Measurements from ENCODE around the gene FGF7.
"Not testable (repeated sequence)": the region's sequence is repeated elsewhere in the genome, so short reads cannot be mapped to it uniquely, and the experiment has no call there.

The FGF7 gene

GRCh38 chr15:49439678-49440395 lies 16.8 kb downstream of the FGF7 start:
- DNase-seq: peak; percentile 19

GRCh38 chr15:49441356-49441755 lies 18.3 kb downstream of the FGF7 start:
- DNase-seq: no peak

GRCh38 chr15:49441816-49442215 lies 18.8 kb downstream of the FGF7 start:
- no peak for DNase-seq

GRCh38 chr15:49452595-49452994 lies 29.6 kb downstream of the FGF7 start:
- no peak for DNase-seq

- no peak for DNase-seq
Measured at GRCh38 chr15:49456166-49456565, 33.1 kb downstream of the FGF7 start.

- no peak for DNase-seq
Measured at GRCh38 chr15:49458145-49458544, 35.1 kb downstream of the FGF7 start.

- DNase-seq: no peak
Measured at GRCh38 chr15:49460411-49460941, 37.4 kb downstream of the FGF7 start.

GRCh38 chr15:49462232-49462844 lies 39.3 kb downstream of the FGF7 start:
- peak; percentile 53 for DNase-seq

GRCh38 chr15:49464522-49464921 lies 41.5 kb downstream of the FGF7 start:
- DNase-seq: no peak

GRCh38 chr15:49466119-49466518 lies 43.1 kb downstream of the FGF7 start:
- peak; percentile 6 for DNase-seq

- DNase-seq: no peak
Measured at GRCh38 chr15:49467746-49468480, 44.9 kb downstream of the FGF7 start.

- DNase-seq: peak; percentile 19
Measured at GRCh38 chr15:49468481-49468839, 45.4 kb downstream of the FGF7 start.

- peak; percentile 35 for DNase-seq
Measured at GRCh38 chr15:49471248-49471647, 48.2 kb downstream of the FGF7 start.

- no peak for DNase-seq
Measured at GRCh38 chr15:49471733-49472132, 48.7 kb downstream of the FGF7 start.

GRCh38 chr15:49472338-49472737 lies 49.3 kb downstream of the FGF7 start:
- no peak for DNase-seq

- DNase-seq: no peak
Measured at GRCh38 chr15:49473031-49473430, 50.0 kb downstream of the FGF7 start.

GRCh38 chr15:49478021-49478420 lies 55.0 kb downstream of the FGF7 start:
- not testable (repeated sequence) for DNase-seq

GRCh38 chr15:49478982-49479381 lies 55.9 kb downstream of the FGF7 start:
- DNase-seq: not testable (repeated sequence)

GRCh38 chr15:49485401-49485800 lies 62.4 kb downstream of the FGF7 start:
- not testable (repeated sequence) for DNase-seq

- DNase-seq: peak; percentile 86
Measured at GRCh38 chr15:49490966-49491365, 67.9 kb downstream of the FGF7 start.

- DNase-seq: no peak
Measured at GRCh38 chr15:49492151-49492550, 69.1 kb downstream of the FGF7 start.

- DNase-seq: peak; percentile 97
Measured at GRCh38 chr15:49492830-49493229, 69.8 kb downstream of the FGF7 start.

- DNase-seq: no peak
Measured at GRCh38 chr15:49494842-49495241, 71.8 kb downstream of the FGF7 start.

Measured in inflammatory macrophage treated with lipopolysaccharide for 4 hours (primary cell).